ENCODE measurements around the gene SEMG2.

GRCh38 chr20:45248609-45249008, 27.4 kb downstream of the SEMG2 start:
- TF ChIP-seq POLR2AphosphoS5 (IDR thresholded peaks at IDR 0.05; ENCODE audit: control insufficient read depth, insufficient read depth, low read depth, low read length) (no peak), ZNF124 (CRISPR knock-in tag; IDR thresholded peaks at IDR 0.05) (no peak), CTCF (IDR thresholded peaks at IDR 0.05 in 2 of 3, conservative IDR thresholded peaks at IDR 0.05 in 1 of 3; ENCODE audit: insufficient read depth in 2 of 3, low read depth in 1 of 3, low read length in 3 of 3) (no peak), JUN (IDR thresholded peaks at IDR 0.05; ENCODE audit: borderline replicate concordance, low read depth, low read length) (no peak), JUN (CRISPR knock-in tag; IDR thresholded peaks at IDR 0.05; ENCODE audit: borderline replicate concordance) (no peak), TFE3 (CRISPR knock-in tag; IDR thresholded peaks at IDR 0.05) (no peak), CHD1 (IDR thresholded peaks at IDR 0.05; ENCODE audit: low read length) (no peak), PREB (CRISPR knock-in tag; IDR thresholded peaks at IDR 0.05) (no peak), RFX1 (IDR thresholded peaks at IDR 0.05) (no peak)
